Measurements from ENCODE around the gene NCS1.

NCS1 gene

GRCh38 chr9:130225071-130225470, 52.9 kb downstream of the NCS1 start:
- Mint-ChIP-seq H3K4me1 (no peaks in the 10 kb centered on the region), H3K4me3 (no peak overlapping the region), H3K9me3 (peaks cover 6 to 13% of the 10 kb centered on the region in 2 donors), H3K27me3 (no peaks in the 10 kb centered on the region), H3K27ac (no peak overlapping the region)
- ATAC-seq (no peak), DNase-seq (no peak)

GRCh38 chr9:130225586-130225985, 53.4 kb downstream of the NCS1 start:
- DNase-seq, result no peak
- Mint-ChIP-seq H3K4me3 (no peak overlapping the region), H3K9me3 (peaks cover 6 to 13% of the 10 kb centered on the region in 2 donors), H3K4me1 (no peaks in the 10 kb centered on the region), H3K27me3 (no peaks in the 10 kb centered on the region), H3K27ac (no peak overlapping the region)
- ATAC-seq, result no peak

- Mint-ChIP-seq H3K27ac (no peak overlapping the region), H3K27me3 (no peaks in the 10 kb centered on the region), H3K4me3 (no peak overlapping the region), H3K9me3 (peaks cover 6 to 13% of the 10 kb centered on the region in 2 donors), H3K4me1 (no peaks in the 10 kb centered on the region)
- no peak for DNase-seq
- no peak for ATAC-seq
These were observed 53.9 kb downstream of the NCS1 start for GRCh38 chr9:130226112-130226511.

- peaks cover 6 to 13% of the 10 kb centered on the region in 2 donors for H3K9me3 Mint-ChIP-seq
- H3K27me3 Mint-ChIP-seq, result no peaks in the 10 kb centered on the region
- H3K4me3 Mint-ChIP-seq, result no peak overlapping the region
- no peak overlapping the region for H3K27ac Mint-ChIP-seq
- H3K4me1 Mint-ChIP-seq, result no peaks in the 10 kb centered on the region
- DNase-seq (no peak), ATAC-seq (no peak)
These were observed 55.6 kb downstream of the NCS1 start for GRCh38 chr9:130227833-130228232.

- ATAC-seq, result no peak
- H3K4me1 Mint-ChIP-seq, result no peaks in the 10 kb centered on the region
- no peak for DNase-seq
- no peak overlapping the region for H3K4me3 Mint-ChIP-seq
- H3K9me3 Mint-ChIP-seq, result peaks cover 6 to 13% of the 10 kb centered on the region in 2 donors
- no peaks in the 10 kb centered on the region for H3K27me3 Mint-ChIP-seq
- H3K27ac Mint-ChIP-seq, result no peak overlapping the region
These were observed 57.6 kb downstream of the NCS1 start for GRCh38 chr9:130229759-130230158.

GRCh38 chr9:130230631-130231030, 58.4 kb downstream of the NCS1 start:
- Mint-ChIP-seq H3K4me1 (peaks cover under 1% of the 10 kb centered on the region), H3K27me3 (no peaks in the 10 kb centered on the region), H3K27ac (no peak overlapping the region), H3K9me3 (peaks cover 6 to 13% of the 10 kb centered on the region in 2 donors), H3K4me3 (no peak overlapping the region)
- ATAC-seq (no peak), DNase-seq (no peak)

GRCh38 chr9:130232899-130233586, 60.8 kb downstream of the NCS1 start:
- Mint-ChIP-seq H3K27ac (no peak overlapping the region), H3K27me3 (no peaks in the 10 kb centered on the region), H3K4me1 (peaks cover 11% of the 10 kb centered on the region), H3K9me3 (peaks cover 0 to under 1% of the 10 kb centered on the region in 2 donors), H3K4me3 (no peak overlapping the region)
- ATAC-seq (no peak), DNase-seq (no peak)

- no peaks in the 10 kb centered on the region for H3K9me3 Mint-ChIP-seq
- H3K4me3 Mint-ChIP-seq, result no peak overlapping the region
- H3K27ac Mint-ChIP-seq, result no peak overlapping the region
- ATAC-seq (no peak), DNase-seq (no peak)
- peaks cover 3% of the 10 kb centered on the region for H3K27me3 Mint-ChIP-seq
- peaks cover 13% of the 10 kb centered on the region for H3K4me1 Mint-ChIP-seq
These were observed 61.4 kb downstream of the NCS1 start for GRCh38 chr9:130233587-130233945.

GRCh38 chr9:130234340-130235260, 62.4 kb downstream of the NCS1 start:
- H3K9me3 Mint-ChIP-seq, result no peaks in the 10 kb centered on the region
- H3K27ac Mint-ChIP-seq, result no peak overlapping the region
- no peak overlapping the region for H3K4me3 Mint-ChIP-seq
- ATAC-seq (no peak), DNase-seq (no peak)
- H3K4me1 Mint-ChIP-seq, result peaks cover 23% of the 10 kb centered on the region
- H3K27me3 Mint-ChIP-seq, result peaks cover 8% of the 10 kb centered on the region

GRCh38 chr9:130235558-130236435, 63.6 kb downstream of the NCS1 start:
- H3K4me3 Mint-ChIP-seq, result peak overlapping the region in 1 of 2 donors; percentile 48
- H3K9me3 Mint-ChIP-seq, result no peaks in the 10 kb centered on the region
- peak; percentile 65 to 66 for DNase-seq
- H3K27me3 Mint-ChIP-seq, result peaks cover 8% of the 10 kb centered on the region
- H3K4me1 Mint-ChIP-seq, result peaks cover 35% of the 10 kb centered on the region
- no peak for ATAC-seq
- H3K27ac Mint-ChIP-seq, result no peak overlapping the region

- Mint-ChIP-seq H3K27ac (no peak overlapping the region), H3K4me1 (peaks cover 39% of the 10 kb centered on the region), H3K9me3 (no peaks in the 10 kb centered on the region), H3K27me3 (peaks cover 11% of the 10 kb centered on the region), H3K4me3 (no peak overlapping the region)
- ATAC-seq (no peak), DNase-seq (no peak)
These were observed 64.3 kb downstream of the NCS1 start for GRCh38 chr9:130236436-130236985.

GRCh38 chr9:130237076-130237475, 64.9 kb downstream of the NCS1 start:
- ATAC-seq, result no peak
- DNase-seq, result no peak
- Mint-ChIP-seq H3K4me3 (no peak overlapping the region), H3K27ac (no peak overlapping the region), H3K9me3 (no peaks in the 10 kb centered on the region), H3K27me3 (peaks cover 16% of the 10 kb centered on the region), H3K4me1 (peaks cover 39% of the 10 kb centered on the region)

GRCh38 chr9:130237763-130238524, 65.7 kb downstream of the NCS1 start:
- Mint-ChIP-seq H3K9me3 (no peaks in the 10 kb centered on the region), H3K4me1 (peaks cover 44% of the 10 kb centered on the region), H3K27me3 (peaks cover 17% of the 10 kb centered on the region), H3K4me3 (no peak overlapping the region), H3K27ac (no peak overlapping the region)
- ATAC-seq, result no peak
- DNase-seq, result no peak

- Mint-ChIP-seq H3K4me3 (no peak overlapping the region), H3K27ac (no peak overlapping the region), H3K9me3 (no peaks in the 10 kb centered on the region), H3K4me1 (peaks cover 50% of the 10 kb centered on the region), H3K27me3 (peaks cover 17% of the 10 kb centered on the region)
- DNase-seq, result no peak
- ATAC-seq, result no peak
These were observed 67.1 kb downstream of the NCS1 start for GRCh38 chr9:130239363-130239695.
